Dendritic cell treated with granulocyte-macrophage colony-stimulating factor and Interleukin-4, amounts not matched to agents 40 ng/mL and 50 ng/mL, for 4 days (primary cell): Measurements from ENCODE around the gene ARHGAP31.
A peak's percentile ranks its signal among the peaks of the same experiment; 100 is the strongest.
"Not testable (repeated sequence)": the region's sequence is repeated elsewhere in the genome, so short reads cannot be mapped to it uniquely, and the experiment has no call there.

Experiments used
- H3K27ac Mint-ChIP-seq: one replicate; pipeline ENCODE4 v1.8.0; 2022; ENCODE audit warnings: mild to moderate bottlenecking, mixed read lengths
- H3K27me3 Mint-ChIP-seq: one replicate; pipeline ENCODE4 v1.8.0; 2022; ENCODE audit warnings: mild to moderate bottlenecking, mixed read lengths
- H3K36me3 Mint-ChIP-seq: one replicate; pipeline ENCODE4 v1.8.0; 2022; ENCODE audit warnings: low read depth, mixed read lengths
- H3K4me1 Mint-ChIP-seq: one replicate; pipeline ENCODE4 v1.8.0; 2022; ENCODE audit warnings: low read depth, mixed read lengths
- H3K4me3 Mint-ChIP-seq: one replicate; pipeline ENCODE4 v1.8.0; 2022; ENCODE audit warnings: mild to moderate bottlenecking, moderate library complexity, mixed read lengths
- H3K9me3 Mint-ChIP-seq: one replicate; pipeline ENCODE4 v1.8.0; 2022; ENCODE audit warnings: mixed read lengths
- intact Hi-C: fragments of 100-400 bp; cut with micrococcal nuclease; formaldehyde crosslinking; loops from one replicate; pipeline ENCODE4 v1.15.0; 2022

ARHGAP31 gene

GRCh38 chr3:119318876-119319275 is 24.7 kb downstream of the ARHGAP31 start:
- Mint-ChIP-seq H3K4me1 (peaks cover 81% of the 10 kb centered on the region), H3K27me3 (no peaks in the 10 kb centered on the region), H3K27ac (no peak overlapping the region), H3K9me3 (peaks cover 8% of the 10 kb centered on the region), H3K36me3 (peaks cover 82% of the 10 kb centered on the region), H3K4me3 (no peak overlapping the region)
- intact Hi-C loops, result no loop called here

- Mint-ChIP-seq H3K27ac (no peak overlapping the region), H3K9me3 (peaks cover 8% of the 10 kb centered on the region), H3K36me3 (peaks cover 82% of the 10 kb centered on the region), H3K27me3 (no peaks in the 10 kb centered on the region), H3K4me1 (peaks cover 81% of the 10 kb centered on the region), H3K4me3 (no peak overlapping the region)
- intact Hi-C loops, result no loop called here
These were observed 25.1 kb downstream of the ARHGAP31 start for GRCh38 chr3:119319311-119319710.

- H3K36me3 Mint-ChIP-seq, result peaks cover 81% of the 10 kb centered on the region
- H3K27ac Mint-ChIP-seq, result peak overlapping the region; percentile 9
- H3K27me3 Mint-ChIP-seq, H3K9me3 Mint-ChIP-seq, intact Hi-C loops: not testable (repeated sequence)
- H3K4me1 Mint-ChIP-seq, result peaks cover 79% of the 10 kb centered on the region
- H3K4me3 Mint-ChIP-seq, result peak overlapping the region; percentile 14
These were observed 26.6 kb downstream of the ARHGAP31 start for GRCh38 chr3:119320785-119321184.

- Mint-ChIP-seq H3K4me3 (peak overlapping the region; percentile 86), H3K27ac (peak overlapping the region; percentile 97), H3K36me3 (peaks cover 79% of the 10 kb centered on the region), H3K27me3 (no peaks in the 10 kb centered on the region), H3K4me1 (peaks cover 80% of the 10 kb centered on the region), H3K9me3 (peaks cover 8% of the 10 kb centered on the region)
- intact Hi-C loops, result loop anchor here (2.0 kb wide), 1 partner anchor 19 kb away; no protein-coding TSS in a partner anchor
These were observed 28.0 kb downstream of the ARHGAP31 start for GRCh38 chr3:119322021-119322834.

- Mint-ChIP-seq H3K27ac (peak overlapping the region; percentile 97), H3K36me3 (peaks cover 70% of the 10 kb centered on the region), H3K9me3 (peaks cover 8% of the 10 kb centered on the region), H3K4me1 (peaks cover 80% of the 10 kb centered on the region), H3K4me3 (peak overlapping the region; percentile 86), H3K27me3 (no peaks in the 10 kb centered on the region)
- intact Hi-C loops, result loop anchor here (1.0 to 2.0 kb wide), 2 partner anchors 20 to 29 kb away; partner anchors contain the start of gene ARHGAP31
These were observed 28.9 kb downstream of the ARHGAP31 start for GRCh38 chr3:119322835-119323722.

- peaks cover 85% of the 10 kb centered on the region for H3K4me1 Mint-ChIP-seq
- H3K4me3 Mint-ChIP-seq, result peak overlapping the region; percentile 86
- intact Hi-C loops, result loop anchor here (1.0 to 2.0 kb wide), 3 partner anchors 13 to 29 kb away; partner anchors contain the start of gene ARHGAP31
- H3K27me3 Mint-ChIP-seq, result no peaks in the 10 kb centered on the region
- H3K27ac Mint-ChIP-seq, result peak overlapping the region; percentile 97
- H3K36me3 Mint-ChIP-seq, result peaks cover 76% of the 10 kb centered on the region
- H3K9me3 Mint-ChIP-seq, result peaks cover 8% of the 10 kb centered on the region
These were observed 29.5 kb downstream of the ARHGAP31 start for GRCh38 chr3:119323723-119324085.

GRCh38 chr3:119324899-119325298 is 30.7 kb downstream of the ARHGAP31 start:
- peaks cover 76% of the 10 kb centered on the region for H3K36me3 Mint-ChIP-seq
- H3K27ac Mint-ChIP-seq, result peak overlapping the region; percentile 97
- H3K4me3 Mint-ChIP-seq, result no peak overlapping the region
- no peaks in the 10 kb centered on the region for H3K27me3 Mint-ChIP-seq
- peaks cover 8% of the 10 kb centered on the region for H3K9me3 Mint-ChIP-seq
- peaks cover 88% of the 10 kb centered on the region for H3K4me1 Mint-ChIP-seq
- intact Hi-C loops, result loop anchor here (2.0 to 5.0 kb wide), 2 partner anchors 14 to 48 kb away; no protein-coding TSS in a partner anchor

GRCh38 chr3:119326976-119327375 is 32.8 kb downstream of the ARHGAP31 start:
- intact Hi-C loops, result loop anchor here (5.0 kb wide), 1 partner anchor 50 kb away; no protein-coding TSS in a partner anchor
- Mint-ChIP-seq H3K36me3 (peaks cover 79% of the 10 kb centered on the region), H3K27ac (peak overlapping the region; percentile 30)

GRCh38 chr3:119329551-119329950 is 35.4 kb downstream of the ARHGAP31 start:
- Mint-ChIP-seq H3K9me3 (no peaks in the 10 kb centered on the region), H3K36me3 (peaks cover 79% of the 10 kb centered on the region), H3K4me1 (peaks cover 62% of the 10 kb centered on the region), H3K4me3 (no peak overlapping the region), H3K27ac (no peak overlapping the region), H3K27me3 (no peaks in the 10 kb centered on the region)
- intact Hi-C loops, result loop anchor here (5.0 kb wide), 1 partner anchor 52 kb away; no protein-coding TSS in a partner anchor

More at GRCh38 chr3:119326976-119327375, 32.8 kb downstream of the ARHGAP31 start:
- peaks cover 74% of the 10 kb centered on the region for H3K4me1 Mint-ChIP-seq
- no peaks in the 10 kb centered on the region for H3K27me3 Mint-ChIP-seq
- H3K9me3 Mint-ChIP-seq, result no peaks in the 10 kb centered on the region
- H3K4me3 Mint-ChIP-seq, result no peak overlapping the region

- no peak overlapping the region for H3K27ac Mint-ChIP-seq
- H3K4me3 Mint-ChIP-seq, result no peak overlapping the region
- peaks cover 59% of the 10 kb centered on the region for H3K4me1 Mint-ChIP-seq
- no peaks in the 10 kb centered on the region for H3K27me3 Mint-ChIP-seq
- intact Hi-C loops, result no loop called here
- H3K9me3 Mint-ChIP-seq, result no peaks in the 10 kb centered on the region
- H3K36me3 Mint-ChIP-seq, result peaks cover 81% of the 10 kb centered on the region
These were observed 36.0 kb downstream of the ARHGAP31 start for GRCh38 chr3:119330181-119330580.

- H3K4me1 Mint-ChIP-seq, result peaks cover 59% of the 10 kb centered on the region
These were observed 36.7 kb downstream of the ARHGAP31 start for GRCh38 chr3:119330858-119331257.

GRCh38 chr3:119331661-119332060 is 37.5 kb downstream of the ARHGAP31 start:
- Mint-ChIP-seq H3K4me1 (peaks cover 51% of the 10 kb centered on the region), H3K9me3 (no peaks in the 10 kb centered on the region), H3K4me3 (no peak overlapping the region), H3K36me3 (peaks cover 80% of the 10 kb centered on the region), H3K27me3 (no peaks in the 10 kb centered on the region), H3K27ac (no peak overlapping the region)
- intact Hi-C loops, result no loop called here

More at GRCh38 chr3:119330858-119331257, 36.7 kb downstream of the ARHGAP31 start:
- Mint-ChIP-seq H3K36me3 (peaks cover 85% of the 10 kb centered on the region), H3K4me3 (no peak overlapping the region), H3K27ac (no peak overlapping the region), H3K27me3 (no peaks in the 10 kb centered on the region), H3K9me3 (no peaks in the 10 kb centered on the region)
- intact Hi-C loops, result no loop called here

- Mint-ChIP-seq H3K27me3 (no peaks in the 10 kb centered on the region), H3K4me3 (no peak overlapping the region), H3K36me3 (peaks cover 89% of the 10 kb centered on the region), H3K9me3 (peaks cover 6% of the 10 kb centered on the region), H3K27ac (no peak overlapping the region), H3K4me1 (peaks cover 33% of the 10 kb centered on the region)
- intact Hi-C loops, result no loop called here
These were observed 39.8 kb downstream of the ARHGAP31 start for GRCh38 chr3:119333773-119334509.
